GM12892 (cell line): ENCODE data around the gene ORC4.

ENCODE experiments used
- POLR2A ChIP-seq: IDR thresholded peaks from 2 replicates; pipeline ENCODE4 v1.6.1; 2011; ENCODE audit warnings: low read depth, low read length, control low read depth
- POLR2AphosphoS5 ChIP-seq: IDR thresholded peaks from 2 replicates; pipeline ENCODE4 v1.6.1; 2011; ENCODE audit warnings: low read depth, low read length, control low read depth
- TAF1 ChIP-seq: IDR thresholded peaks from 2 replicates; pipeline ENCODE4 v1.6.1; 2011; ENCODE audit warnings: low read depth, mild to moderate bottlenecking, control low read depth, low read length, borderline replicate concordance

DNA sequence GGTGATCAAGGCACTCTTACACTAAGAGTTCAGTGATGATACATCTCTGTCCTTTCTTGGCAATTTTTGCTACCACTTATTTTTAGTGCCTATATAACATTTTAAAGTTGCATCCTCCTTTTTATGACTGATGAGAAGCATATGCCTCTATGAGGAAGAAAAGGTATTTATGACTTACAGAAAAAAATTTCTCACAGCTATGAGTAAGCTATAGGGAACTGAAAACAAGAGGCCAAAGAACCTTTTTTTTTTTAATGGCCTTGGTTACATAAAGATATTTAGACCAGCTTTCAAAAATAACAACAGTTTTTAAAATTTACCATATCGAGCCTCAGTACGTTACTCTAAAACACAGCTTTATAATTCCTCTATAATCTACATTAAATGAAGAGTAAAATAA lies 21.7 kb upstream of the ORC4 start:
- TF ChIP-seq TAF1 (no peak), POLR2A (no peak), POLR2AphosphoS5 (no peak)
